DND-41 (cell line): ENCODE results near the gene CAPRIN1.

Experiments
- CTCF ChIP-seq: IDR thresholded peaks from 2 replicates; pipeline ENCODE4 v1.5.1; 2012; ENCODE audit warnings: borderline replicate concordance, low read length, moderate library complexity, mild to moderate bottlenecking; ENCODE audit not compliant: poor library complexity, severe bottlenecking; ENCODE audit errors: extremely low read depth
- EZH2 ChIP-seq: IDR thresholded peaks from 3 replicates; pipeline ENCODE4 v1.6.1; 2012; ENCODE audit warnings: borderline replicate concordance, low read depth, mild to moderate bottlenecking, moderate library complexity, low read length, inconsistent platforms; ENCODE audit not compliant: severe bottlenecking

GRCh38 chr11:34146866-34147265, 95.3 kb downstream of the CAPRIN1 start:
- no peak for TF ChIP-seq EZH2
- TF ChIP-seq CTCF = no peak
